Rectal smooth muscle tissue (tissue), 1 donor: ENCODE data around the gene NAV2.
"Not testable (repeated sequence)": the region's sequence is repeated elsewhere in the genome, so short reads cannot be mapped to it uniquely, and the experiment has no call there.

Experiments used
- H3K27ac ChIP-seq: one replicate; pipeline ENCODE4 v1.7.0; 2013; ENCODE audit warnings: low read depth, low read length, inconsistent platforms
- H3K27me3 ChIP-seq: one replicate; pipeline ENCODE4 v1.7.0; 2013; ENCODE audit warnings: low read length; ENCODE audit not compliant: control insufficient read depth, insufficient read depth
- H3K36me3 ChIP-seq: one replicate; pipeline ENCODE4 v1.7.0; 2013; ENCODE audit warnings: low read length; ENCODE audit not compliant: control insufficient read depth, insufficient read depth
- H3K4me1 ChIP-seq: one replicate; pipeline ENCODE4 v1.7.0; 2013; ENCODE audit warnings: low read length; ENCODE audit not compliant: control insufficient read depth, insufficient read depth
- H3K4me3 ChIP-seq: one replicate; pipeline ENCODE4 v1.7.0; 2013; ENCODE audit warnings: low read length
- H3K9ac ChIP-seq: one replicate; pipeline ENCODE4 v1.7.0; 2013; ENCODE audit warnings: low read length

The NAV2 gene

DNA sequence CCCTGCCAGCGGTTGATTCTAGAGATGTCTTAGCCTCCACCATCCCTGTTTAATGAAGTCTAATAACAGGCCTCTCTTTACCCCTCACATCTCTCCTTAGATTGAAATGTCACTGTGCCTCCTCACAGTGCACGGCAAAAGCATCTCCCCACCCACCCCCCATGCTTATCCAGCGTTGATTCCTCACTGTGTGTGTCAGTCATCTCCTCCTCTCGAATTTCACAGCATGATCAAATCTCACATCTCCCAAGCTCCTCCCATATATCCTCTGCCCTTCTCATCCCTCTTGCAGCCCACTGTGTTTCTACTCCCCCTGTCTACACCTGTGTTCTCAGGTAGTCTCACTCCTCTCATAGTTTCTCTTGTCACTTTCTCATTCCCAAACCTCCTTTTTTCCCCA lies 363.0 kb downstream of the NAV2 start:
- Histone ChIP-seq H3K36me3 (peaks cover 3% of the 10 kb centered on the region), H3K4me3 (no peak overlapping the region), H3K9ac (no peak overlapping the region)

GRCh38 chr11:20078846-20079245 lies 366.2 kb downstream of the NAV2 start:
- peaks cover 3% of the 10 kb centered on the region for H3K36me3 ChIP-seq
- no peak overlapping the region for H3K27ac ChIP-seq
- H3K9ac ChIP-seq, result no peak overlapping the region

More for the DNA sequence above, 363.0 kb downstream of the NAV2 start:
- Histone ChIP-seq H3K27ac (no peak overlapping the region), H3K4me1 (no peaks in the 10 kb centered on the region), H3K27me3 (no peaks in the 10 kb centered on the region)

DNA sequence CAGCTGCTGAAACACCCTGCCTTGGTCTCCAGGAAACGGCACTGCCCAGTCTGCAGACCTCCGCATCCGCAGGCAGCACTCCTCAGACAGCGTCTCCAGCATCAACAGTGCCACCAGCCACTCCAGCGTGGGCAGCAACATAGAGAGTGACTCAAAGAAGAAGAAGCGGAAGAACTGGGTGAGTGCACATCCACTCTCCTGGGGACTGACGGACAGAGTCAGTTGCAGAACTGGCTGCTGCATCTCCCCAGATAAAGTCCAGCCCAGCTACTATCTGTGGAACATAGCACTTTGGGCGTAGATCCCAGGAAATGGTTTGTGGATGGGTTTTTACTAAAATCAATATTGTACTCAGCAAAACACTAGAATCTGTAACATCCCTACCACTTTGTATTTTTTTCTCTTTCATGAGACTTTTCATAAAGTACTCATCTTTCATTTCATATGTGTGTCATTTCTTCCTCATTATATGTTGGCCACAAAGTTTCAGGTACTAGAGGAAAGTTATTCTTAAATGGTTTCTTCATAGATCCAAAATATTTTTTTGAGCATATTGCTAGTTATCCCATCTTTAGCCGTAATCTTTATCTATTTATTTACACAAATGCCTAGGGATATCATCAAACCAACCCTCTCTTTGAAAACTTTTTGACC lies 367.5 kb downstream of the NAV2 start:
- Histone ChIP-seq H3K9ac (no peak overlapping the region), H3K27ac (no peak overlapping the region), H3K4me3 (no peak overlapping the region), H3K4me1 (no peaks in the 10 kb centered on the region), H3K36me3 (peaks cover 3% of the 10 kb centered on the region), H3K27me3 (no peaks in the 10 kb centered on the region)

More at GRCh38 chr11:20078846-20079245, 366.2 kb downstream of the NAV2 start:
- H3K4me3 ChIP-seq, result no peak overlapping the region
- no peaks in the 10 kb centered on the region for H3K4me1 ChIP-seq
- no peaks in the 10 kb centered on the region for H3K27me3 ChIP-seq

- Histone ChIP-seq H3K27ac (no peak overlapping the region), H3K36me3 (peaks cover 5% of the 10 kb centered on the region), H3K9ac (no peak overlapping the region), H3K4me3 (no peak overlapping the region), H3K27me3 (no peaks in the 10 kb centered on the region), H3K4me1 (no peaks in the 10 kb centered on the region)
These were observed 368.7 kb downstream of the NAV2 start for GRCh38 chr11:20081336-20081735.

GRCh38 chr11:20083877-20084276 lies 371.2 kb downstream of the NAV2 start:
- not testable (repeated sequence) for H3K36me3 ChIP-seq, H3K4me3 ChIP-seq, H3K4me1 ChIP-seq, H3K27ac ChIP-seq, H3K9ac ChIP-seq, H3K27me3 ChIP-seq

GRCh38 chr11:20084921-20085814 lies 372.5 kb downstream of the NAV2 start:
- Histone ChIP-seq H3K27ac (no peak overlapping the region), H3K36me3 (peaks cover 3% of the 10 kb centered on the region), H3K27me3 (no peaks in the 10 kb centered on the region), H3K9ac (no peak overlapping the region), H3K4me3 (no peak overlapping the region), H3K4me1 (no peaks in the 10 kb centered on the region)

DNA sequence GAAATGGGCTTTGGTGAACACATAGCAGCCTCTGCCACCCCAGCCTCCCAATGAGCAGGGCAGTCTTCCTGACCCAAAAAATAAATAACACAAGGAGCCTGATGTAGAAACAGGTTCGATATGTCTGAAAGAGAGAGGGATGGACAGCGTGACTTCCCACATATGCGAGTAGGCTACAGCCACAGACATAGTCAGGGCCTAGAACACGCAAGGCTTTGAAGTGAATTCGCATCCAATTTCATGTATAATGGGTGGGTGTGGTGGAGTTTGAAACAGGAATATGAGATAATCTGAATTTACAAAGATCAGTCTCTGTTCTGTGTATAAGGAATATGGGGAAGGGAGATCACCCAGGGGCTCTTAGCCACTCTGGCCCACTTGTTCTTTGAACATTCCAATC lies 373.3 kb downstream of the NAV2 start:
- Histone ChIP-seq H3K9ac (no peak overlapping the region), H3K4me3 (no peak overlapping the region), H3K27me3 (no peaks in the 10 kb centered on the region), H3K36me3 (peaks cover 3% of the 10 kb centered on the region), H3K27ac (no peak overlapping the region), H3K4me1 (no peaks in the 10 kb centered on the region)

- no peak overlapping the region for H3K4me3 ChIP-seq
- peaks cover 3% of the 10 kb centered on the region for H3K36me3 ChIP-seq
- H3K4me1 ChIP-seq, result no peaks in the 10 kb centered on the region
- H3K27ac ChIP-seq, result no peak overlapping the region
- no peaks in the 10 kb centered on the region for H3K27me3 ChIP-seq
- no peak overlapping the region for H3K9ac ChIP-seq
These were observed 374.5 kb downstream of the NAV2 start for GRCh38 chr11:20087118-20087521.

DNA sequence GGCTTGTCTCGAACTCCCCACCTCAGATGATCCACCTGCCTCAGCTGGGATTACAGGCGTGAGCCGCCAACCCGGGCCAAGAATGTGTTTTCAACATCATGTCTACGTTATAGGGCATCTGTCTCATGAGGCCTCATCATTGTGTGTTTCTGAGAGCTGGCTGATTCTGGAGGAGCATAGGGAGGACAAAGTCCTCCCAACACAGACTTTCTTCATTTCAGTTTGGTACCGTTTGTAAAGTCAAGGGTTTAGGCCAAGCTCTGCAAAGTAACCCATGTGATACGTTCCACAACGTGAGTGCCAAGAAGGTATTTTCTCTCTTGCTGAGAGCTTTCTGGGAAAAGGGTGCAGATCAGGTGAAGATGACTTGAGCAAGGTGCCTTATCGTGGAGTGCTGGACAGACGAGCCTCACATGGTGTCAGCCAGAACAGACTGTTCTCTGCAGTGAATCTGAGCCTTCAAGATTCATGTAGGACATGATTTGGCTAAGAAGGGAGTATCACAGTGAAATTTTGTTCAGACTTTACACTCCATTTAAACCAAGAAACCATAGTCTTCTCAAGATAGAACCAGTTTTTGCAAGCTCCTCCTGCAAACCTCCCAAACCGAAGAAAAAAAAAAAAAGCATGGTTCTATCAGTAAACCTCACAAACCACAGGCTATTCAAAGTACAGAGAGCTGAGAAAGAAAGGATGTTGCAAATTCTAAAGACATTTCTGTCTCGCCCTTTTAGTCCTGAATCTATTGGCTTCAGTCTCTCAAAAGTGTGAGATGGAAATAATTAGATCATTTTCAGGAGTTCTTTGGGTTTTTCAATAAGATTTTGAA lies 376.0 kb downstream of the NAV2 start:
- H3K4me1 ChIP-seq, result no peaks in the 10 kb centered on the region
- peaks cover 11% of the 10 kb centered on the region for H3K36me3 ChIP-seq
- no peak overlapping the region for H3K4me3 ChIP-seq
- H3K27ac ChIP-seq, result no peak overlapping the region
- no peak overlapping the region for H3K9ac ChIP-seq
- no peaks in the 10 kb centered on the region for H3K27me3 ChIP-seq

- no peak overlapping the region for H3K27ac ChIP-seq
- H3K9ac ChIP-seq, result no peak overlapping the region
- no peaks in the 10 kb centered on the region for H3K4me1 ChIP-seq
- H3K27me3 ChIP-seq, result no peaks in the 10 kb centered on the region
- H3K36me3 ChIP-seq, result peaks cover 11% of the 10 kb centered on the region
- no peak overlapping the region for H3K4me3 ChIP-seq
These were observed 376.7 kb downstream of the NAV2 start for GRCh38 chr11:20089367-20089766.

DNA sequence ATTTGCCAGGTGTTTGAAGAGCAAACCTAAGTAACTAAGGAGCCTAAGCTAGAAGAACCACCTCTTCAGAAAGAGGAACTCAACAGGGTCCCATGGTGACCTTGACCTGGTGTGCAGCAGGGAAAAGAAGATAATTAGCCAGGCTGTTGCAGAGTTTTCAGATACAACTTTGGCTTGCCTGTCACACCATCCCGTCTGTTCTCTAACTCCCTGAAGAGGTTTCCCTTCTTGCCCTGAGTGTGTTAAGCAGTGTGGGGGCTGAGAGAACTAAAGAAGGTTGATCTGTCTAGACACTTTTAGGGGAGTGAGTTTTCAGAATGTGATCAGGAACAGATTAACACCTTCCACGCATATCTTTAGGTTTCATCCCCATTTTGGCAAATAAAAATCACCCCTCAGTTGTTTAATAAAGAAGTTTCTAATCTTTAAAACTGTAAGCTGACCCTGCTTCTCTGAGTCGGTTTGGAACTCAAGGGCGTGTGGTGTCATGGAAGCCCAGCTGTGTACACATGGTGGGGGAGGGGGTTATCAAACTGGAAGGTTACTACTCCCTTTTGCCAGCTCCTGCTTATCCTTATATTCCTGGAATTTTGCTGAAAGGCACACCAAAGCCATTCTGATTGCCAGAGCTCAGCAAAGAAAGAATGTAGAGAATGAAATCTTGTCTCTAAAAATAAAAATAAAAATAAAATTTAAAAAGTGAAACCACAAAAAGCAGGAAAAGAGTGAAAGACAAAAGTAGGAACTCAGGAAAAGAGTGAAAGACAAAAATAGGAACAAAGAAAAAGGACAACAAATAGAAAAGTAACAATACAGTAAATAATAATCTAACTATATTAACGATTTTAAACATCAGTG lies 377.4 kb downstream of the NAV2 start:
- Histone ChIP-seq H3K4me3 (no peak overlapping the region), H3K36me3 (peaks cover 13% of the 10 kb centered on the region), H3K4me1 (no peaks in the 10 kb centered on the region), H3K9ac (no peak overlapping the region), H3K27ac (no peak overlapping the region), H3K27me3 (no peaks in the 10 kb centered on the region)
